Thoracic aorta (tissue), 2 donors: Measurements from ENCODE around the gene CYP4X1. TPM values are rescaled to one million over a fixed set of nuclear protein-coding genes. Genes with fewer than 3 reads are reported as not detected.

Experiments
- ATAC-seq: fragments of 150-250 bp; one replicate; pipeline ENCODE4 v1.8.0; 2017; ENCODE audit warnings: low read depth; ENCODE audit not compliant: insufficient number of reproducible peaks, low FRiP score
- DNase-seq: peaks from one replicate; pipeline ENCODE4 v3.0.0-alpha.2; 2020; ENCODE audit warnings: low spot score
- H3K27ac ChIP-seq, 2 donors: fragments of 200-600 bp; sonication (generic); 1 replicate in 1 of 2; 2 replicates in 1 of 2; pipeline ENCODE4 v1.5.1; 2016; ENCODE audit warnings: mild to moderate bottlenecking in 2 of 2, moderate library complexity in 2 of 2
- H3K27me3 ChIP-seq: fragments of 200-600 bp; sonication (generic); replicated peaks from 2 replicates; pipeline ENCODE4 v1.6.0; 2016; ENCODE audit warnings: mild to moderate bottlenecking; ENCODE audit not compliant: insufficient read depth
- H3K36me3 ChIP-seq: fragments of 200-600 bp; sonication (generic); one replicate; pipeline ENCODE4 v1.5.1; 2016
- H3K4me1 ChIP-seq, 2 donors: fragments of 200-600 bp; sonication (generic); 1 replicate in 1 of 2; 2 replicates in 1 of 2; pipeline versions ENCODE4 v1.5.1 to v1.6.0; 2016; ENCODE audit warnings: low read depth in 2 of 2, mild to moderate bottlenecking in 1 of 2; ENCODE audit not compliant: control insufficient read depth in 1 of 2
- H3K4me3 ChIP-seq: fragments of 200-600 bp; sonication (generic); 2 replicates; pipeline ENCODE4 v1.5.1; 2016; ENCODE audit warnings: mild to moderate bottlenecking
- H3K9me3 ChIP-seq: fragments of 200-600 bp; sonication (generic); 2 replicates; pipeline ENCODE4 v1.5.1; 2016
- total RNA-seq, 2 donors: library from RNA; depleted of rRNA; stranded (reverse); fragments of >200 nt; gene quantifications; one replicate each; pipeline versions ENCODE4 v1.1.0 to v1.2.3, GENCODE V29; 2016
- TF ChIP-seq, protein P1 (sequence below): fragments of 200-600 bp; sonication (generic); IDR thresholded peaks from one replicate; pipeline ENCODE4 v1.5.1; 2019; ENCODE audit warnings: antibody characterized with exemption

Gene CYP4X1
- total RNA-seq, 2 donors from 2014 or later = 29.6 to 47.9 TPM

DNA sequence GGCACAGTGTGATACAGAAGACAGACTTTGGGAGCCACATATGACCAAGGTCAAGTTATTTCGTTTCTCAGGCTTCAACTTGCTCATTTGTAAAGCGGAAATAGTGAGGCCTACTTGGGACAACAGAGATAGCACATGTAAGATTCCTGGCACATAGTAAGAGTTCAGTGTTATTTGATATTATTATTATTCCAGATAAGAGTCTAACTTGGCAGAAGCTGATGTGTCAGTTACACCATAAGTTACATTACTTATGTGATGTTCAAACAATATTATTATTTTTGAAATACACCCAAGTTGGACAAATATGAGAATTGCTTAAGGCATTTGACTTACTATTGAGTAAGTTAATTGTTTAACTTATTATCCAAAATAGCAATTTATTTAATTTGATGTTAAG, 10.2 kb upstream of the CYP4X1 start:
- peak; percentile 69 for ATAC-seq
- TF ChIP-seq, protein P1, sequence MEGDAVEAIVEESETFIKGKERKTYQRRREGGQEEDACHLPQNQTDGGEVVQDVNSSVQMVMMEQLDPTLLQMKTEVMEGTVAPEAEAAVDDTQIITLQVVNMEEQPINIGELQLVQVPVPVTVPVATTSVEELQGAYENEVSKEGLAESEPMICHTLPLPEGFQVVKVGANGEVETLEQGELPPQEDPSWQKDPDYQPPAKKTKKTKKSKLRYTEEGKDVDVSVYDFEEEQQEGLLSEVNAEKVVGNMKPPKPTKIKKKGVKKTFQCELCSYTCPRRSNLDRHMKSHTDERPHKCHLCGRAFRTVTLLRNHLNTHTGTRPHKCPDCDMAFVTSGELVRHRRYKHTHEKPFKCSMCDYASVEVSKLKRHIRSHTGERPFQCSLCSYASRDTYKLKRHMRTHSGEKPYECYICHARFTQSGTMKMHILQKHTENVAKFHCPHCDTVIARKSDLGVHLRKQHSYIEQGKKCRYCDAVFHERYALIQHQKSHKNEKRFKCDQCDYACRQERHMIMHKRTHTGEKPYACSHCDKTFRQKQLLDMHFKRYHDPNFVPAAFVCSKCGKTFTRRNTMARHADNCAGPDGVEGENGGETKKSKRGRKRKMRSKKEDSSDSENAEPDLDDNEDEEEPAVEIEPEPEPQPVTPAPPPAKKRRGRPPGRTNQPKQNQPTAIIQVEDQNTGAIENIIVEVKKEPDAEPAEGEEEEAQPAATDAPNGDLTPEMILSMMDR = no peak
- no peaks in the 10 kb centered on the region for H3K36me3 ChIP-seq
- no peak for DNase-seq
- H3K9me3 ChIP-seq = no peaks in the 10 kb centered on the region
- H3K27me3 ChIP-seq = no peaks in the 10 kb centered on the region
- H3K27ac ChIP-seq = peak overlapping the region; percentile 51 to 64
- H3K4me1 ChIP-seq = peaks cover 6 to 23% of the 10 kb centered on the region in 2 donors
- H3K4me3 ChIP-seq = no peak overlapping the region

DNA sequence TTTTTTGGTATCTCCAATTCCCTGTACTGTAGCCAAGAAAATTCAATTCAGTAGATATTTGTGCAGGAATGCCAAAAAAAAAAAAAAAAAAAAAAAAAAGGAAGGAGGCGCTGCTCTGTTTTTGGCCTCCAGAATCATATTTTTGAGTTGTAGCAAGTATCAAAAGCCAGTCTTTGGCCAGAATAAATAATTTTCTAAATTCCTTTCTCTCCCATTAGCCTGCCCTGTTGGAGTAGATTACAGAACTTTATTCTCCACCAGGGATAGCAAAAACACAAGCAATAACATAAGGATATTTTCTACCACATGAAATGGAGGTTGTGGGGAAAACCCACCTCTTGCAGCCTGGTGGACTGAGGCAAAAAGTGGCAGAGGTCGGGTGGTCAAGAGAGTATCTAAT, 2.4 kb upstream of the CYP4X1 start:
- Histone ChIP-seq H3K4me1 (peaks cover 30 to 65% of the 10 kb centered on the region in 2 donors), H3K27me3 (no peaks in the 10 kb centered on the region), H3K9me3 (no peaks in the 10 kb centered on the region), H3K36me3 (no peaks in the 10 kb centered on the region), H3K27ac (peak overlapping the region; percentile 46 to 97), H3K4me3 (peak overlapping the region; percentile 29)
- TF ChIP-seq, protein P1 = no peak
- DNase-seq = no peak
- ATAC-seq = no peak

DNA sequence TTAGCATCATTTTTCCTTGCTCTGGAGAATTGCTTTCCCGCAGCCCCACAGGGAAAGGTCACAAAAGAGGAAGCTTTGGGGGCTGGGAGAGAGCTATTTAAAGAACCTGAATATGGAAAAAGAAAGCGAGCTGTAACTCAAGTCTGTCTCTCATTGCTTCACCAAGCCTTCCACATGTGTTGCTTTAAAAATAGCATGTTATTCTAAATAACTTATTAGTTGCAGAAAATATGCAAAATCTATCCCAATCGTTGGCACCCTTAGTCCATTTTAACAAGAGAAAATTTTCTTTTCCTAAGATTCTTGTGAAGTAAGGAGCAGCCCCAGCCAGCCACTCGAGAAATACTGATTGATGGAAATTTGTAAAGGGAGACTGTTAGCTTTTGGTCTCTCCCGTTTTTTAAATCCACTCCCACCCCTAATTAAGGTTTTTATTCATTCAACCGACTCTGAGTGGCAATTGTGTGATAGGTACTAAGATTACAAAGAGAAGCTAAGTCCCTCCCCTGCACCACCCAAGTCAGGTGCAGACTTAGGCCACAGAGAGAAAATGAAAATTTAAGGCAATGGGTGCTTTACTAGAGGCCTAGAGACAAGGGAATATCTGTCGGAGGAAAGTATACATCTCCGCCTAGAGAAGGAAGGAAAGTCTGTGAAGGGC, 802 bp downstream of the CYP4X1 start:
- Histone ChIP-seq H3K27ac (peak overlapping the region; percentile 90 to 97), H3K36me3 (no peaks in the 10 kb centered on the region), H3K27me3 (no peaks in the 10 kb centered on the region), H3K9me3 (no peaks in the 10 kb centered on the region), H3K4me3 (peak overlapping the region; percentile 91), H3K4me1 (peaks cover 30 to 61% of the 10 kb centered on the region in 2 donors)
- DNase-seq (no peak), ATAC-seq (no peak)
- TF ChIP-seq, protein P1 = no peak

DNA sequence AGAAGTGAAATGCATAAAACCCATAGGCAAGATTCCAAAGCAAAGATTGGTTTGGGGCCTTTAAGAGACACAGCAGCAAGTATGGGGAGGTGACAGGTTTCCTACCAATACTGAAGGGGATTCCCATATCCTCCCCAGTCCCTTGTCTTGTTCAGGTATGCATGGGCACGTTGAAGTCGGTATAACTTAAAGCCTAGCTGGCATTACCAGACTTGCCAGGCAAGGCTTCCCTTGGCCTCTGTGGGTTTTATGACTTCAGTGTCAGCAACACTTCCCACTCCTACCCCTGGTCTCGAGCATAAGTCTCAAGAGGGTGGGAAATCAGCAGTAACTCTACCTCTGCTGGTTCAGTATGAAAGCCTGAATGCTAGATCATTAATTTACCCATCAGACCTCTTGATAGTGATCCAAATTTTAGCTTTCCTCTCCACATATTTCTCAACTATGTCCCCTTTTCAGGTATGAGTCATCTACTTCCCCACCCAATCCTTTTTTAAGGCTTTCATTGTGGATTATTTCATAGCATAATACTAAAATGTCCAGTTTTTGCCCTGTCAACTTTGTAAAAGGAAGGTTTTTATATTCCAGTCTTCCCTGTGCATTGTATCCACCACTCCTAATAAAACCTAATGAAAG, 6.8 kb downstream of the CYP4X1 start:
- no peak overlapping the region for H3K4me3 ChIP-seq
- H3K27me3 ChIP-seq = no peaks in the 10 kb centered on the region
- peaks cover 8% of the 10 kb centered on the region for H3K36me3 ChIP-seq
- ATAC-seq = peak; percentile 9
- TF ChIP-seq, protein P1 = no peak
- H3K27ac ChIP-seq = peak overlapping the region; percentile 48 to 52
- peaks cover 18 to 45% of the 10 kb centered on the region in 2 donors for H3K4me1 ChIP-seq
- H3K9me3 ChIP-seq = no peaks in the 10 kb centered on the region
- DNase-seq = no peak

DNA sequence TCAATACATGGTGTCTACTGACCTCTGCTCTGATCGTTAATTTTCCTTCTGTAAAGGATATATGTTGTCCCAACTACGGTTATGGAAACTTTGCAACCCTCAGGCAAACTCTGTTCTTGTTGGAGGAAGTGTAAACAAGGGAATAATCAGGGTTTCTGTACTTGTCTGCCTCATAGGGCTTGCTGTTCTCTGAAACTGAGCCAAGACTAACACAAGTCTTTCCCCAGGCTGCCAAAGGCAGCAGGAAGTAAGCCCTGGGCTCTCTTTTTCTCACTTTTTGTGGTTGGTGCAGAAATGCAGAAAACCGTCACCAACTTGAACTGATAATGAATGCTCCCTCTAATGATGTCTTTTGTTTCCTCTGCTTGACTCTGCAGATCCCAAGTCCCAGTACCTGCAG, 7.6 kb downstream of the CYP4X1 start:
- peak overlapping the region; percentile 48 to 52 for H3K27ac ChIP-seq
- H3K36me3 ChIP-seq = peaks cover 11% of the 10 kb centered on the region
- H3K27me3 ChIP-seq = no peaks in the 10 kb centered on the region
- TF ChIP-seq, protein P1 = no peak
- peaks cover 18 to 38% of the 10 kb centered on the region in 2 donors for H3K4me1 ChIP-seq
- no peak overlapping the region for H3K4me3 ChIP-seq
- H3K9me3 ChIP-seq = no peaks in the 10 kb centered on the region
- DNase-seq = no peak
- peak; percentile 78 for ATAC-seq
